ENCODE data around the gene DTD1.

Gene DTD1

DNA sequence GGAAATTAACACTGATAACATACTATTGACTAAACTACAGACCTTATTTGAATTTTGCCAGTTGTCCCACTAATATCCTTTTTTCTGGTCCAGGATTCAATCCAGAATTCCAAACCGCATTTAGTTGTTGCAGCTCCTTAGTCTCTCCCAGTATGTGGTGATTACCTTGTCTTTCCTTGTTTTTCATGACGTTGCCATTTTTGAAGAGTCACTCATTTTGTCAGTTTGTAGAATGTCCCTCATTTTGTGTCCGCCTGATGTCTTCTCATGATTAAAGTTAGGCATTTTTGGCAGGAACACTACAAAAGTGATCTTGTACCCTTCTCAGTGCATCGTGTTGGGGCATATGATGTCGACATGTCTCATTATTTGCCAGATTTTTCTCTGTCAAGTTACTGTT lies 33.1 kb downstream of the DTD1 start:
- H3K4me1 ChIP-seq (ENCODE audit: control insufficient read depth in 1 of 2, insufficient read depth in 2 of 2, low read length in 2 of 2), result peaks cover 0 to 1% of the 10 kb centered on the region in 2 donors
- H3K4me3 ChIP-seq (ENCODE audit: low read depth in 1 of 2, low read length in 2 of 2), result no peak overlapping the region
- no peaks in the 10 kb centered on the region for H3K9me3 ChIP-seq (ENCODE audit: control insufficient read depth in 1 of 2, low read length in 2 of 2)
- no peak overlapping the region for H3K27ac ChIP-seq (ENCODE audit: low read length)
- H3K36me3 ChIP-seq (ENCODE audit: control insufficient read depth in 1 of 2, insufficient read depth in 2 of 2, low read length in 2 of 2), result no peaks in the 10 kb centered on the region
- no peaks in the 10 kb centered on the region for H3K27me3 ChIP-seq (ENCODE audit: low read depth, low read length)

DNA sequence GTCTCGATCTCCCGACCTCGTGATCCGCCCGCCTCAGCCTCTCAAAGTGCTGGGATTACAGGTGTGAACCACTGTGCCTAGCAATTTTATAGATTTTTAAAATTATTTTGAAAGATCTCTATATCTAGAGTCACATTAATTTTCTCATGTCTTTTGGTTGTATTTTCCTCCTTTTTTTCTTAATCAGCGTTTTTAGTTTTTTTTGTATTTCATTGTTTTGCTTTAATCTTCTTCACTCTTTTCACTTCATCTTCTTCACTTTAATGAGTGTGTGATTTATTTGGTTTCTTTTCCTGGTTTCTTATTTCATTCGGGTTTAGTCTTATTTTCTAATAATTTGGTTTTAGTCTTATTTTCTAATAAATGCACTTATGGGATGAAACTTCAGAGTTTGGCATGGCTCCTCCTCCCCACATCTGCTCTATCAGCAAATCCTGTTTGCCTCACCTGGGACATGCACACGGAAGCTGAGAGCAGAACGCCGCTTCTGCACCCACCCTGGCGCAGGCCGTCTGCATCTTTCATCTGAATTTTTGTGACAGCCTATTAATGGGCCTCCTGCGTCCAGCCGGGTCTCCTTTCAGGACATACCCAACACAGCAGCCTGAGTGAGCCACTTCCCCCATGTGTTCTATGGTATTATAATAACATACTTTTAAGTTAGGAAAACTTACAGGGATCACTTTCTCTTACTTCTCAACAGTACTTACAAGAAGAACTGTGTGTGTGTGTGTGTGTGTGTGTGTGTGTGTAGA lies 35.5 kb downstream of the DTD1 start:
- H3K4me1 ChIP-seq (ENCODE audit: control insufficient read depth in 1 of 2, insufficient read depth in 2 of 2, low read length in 2 of 2), result peaks cover 0 to 4% of the 10 kb centered on the region in 2 donors
- no peaks in the 10 kb centered on the region for H3K9me3 ChIP-seq (ENCODE audit: control insufficient read depth in 1 of 2, low read length in 2 of 2)

DNA sequence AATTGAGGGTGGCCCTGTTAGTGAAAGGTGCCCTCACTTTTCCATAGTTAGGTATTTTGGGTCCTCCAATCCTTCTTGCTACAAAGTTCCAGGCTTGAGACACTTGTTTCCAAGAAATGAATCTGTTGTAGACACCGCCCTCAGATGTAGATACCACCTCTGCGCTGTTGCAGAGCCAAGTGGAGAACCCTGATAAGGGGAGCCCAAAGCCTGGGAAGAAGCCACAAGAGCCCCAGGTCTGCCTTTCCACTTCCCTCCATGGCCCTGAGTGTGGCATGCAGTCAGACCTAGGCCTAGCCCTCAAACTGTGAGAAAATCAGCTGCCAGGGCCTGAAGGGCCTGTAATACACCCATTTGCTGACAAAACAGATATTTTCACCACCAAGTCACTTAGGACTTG lies 37.1 kb downstream of the DTD1 start:
- H3K9me3 ChIP-seq (ENCODE audit: control insufficient read depth in 1 of 2, low read length in 2 of 2), result no peaks in the 10 kb centered on the region
- H3K4me3 ChIP-seq (ENCODE audit: low read depth in 1 of 2, low read length in 2 of 2), result no peak overlapping the region
- H3K36me3 ChIP-seq (ENCODE audit: control insufficient read depth in 1 of 2, insufficient read depth in 2 of 2, low read length in 2 of 2), result no peaks in the 10 kb centered on the region
- H3K27me3 ChIP-seq (ENCODE audit: low read depth, low read length), result no peaks in the 10 kb centered on the region
- H3K4me1 ChIP-seq (ENCODE audit: control insufficient read depth in 1 of 2, insufficient read depth in 2 of 2, low read length in 2 of 2), result peaks cover 0 to 4% of the 10 kb centered on the region in 2 donors
- H3K27ac ChIP-seq (ENCODE audit: low read length), result no peak overlapping the region

More for the DNA sequence above, 35.5 kb downstream of the DTD1 start:
- H3K27me3 ChIP-seq (ENCODE audit: low read depth, low read length), result no peaks in the 10 kb centered on the region
- no peak overlapping the region for H3K4me3 ChIP-seq (ENCODE audit: low read depth in 1 of 2, low read length in 2 of 2)
- H3K36me3 ChIP-seq (ENCODE audit: control insufficient read depth in 1 of 2, insufficient read depth in 2 of 2, low read length in 2 of 2), result no peaks in the 10 kb centered on the region
- no peak overlapping the region for H3K27ac ChIP-seq (ENCODE audit: low read length)

DNA sequence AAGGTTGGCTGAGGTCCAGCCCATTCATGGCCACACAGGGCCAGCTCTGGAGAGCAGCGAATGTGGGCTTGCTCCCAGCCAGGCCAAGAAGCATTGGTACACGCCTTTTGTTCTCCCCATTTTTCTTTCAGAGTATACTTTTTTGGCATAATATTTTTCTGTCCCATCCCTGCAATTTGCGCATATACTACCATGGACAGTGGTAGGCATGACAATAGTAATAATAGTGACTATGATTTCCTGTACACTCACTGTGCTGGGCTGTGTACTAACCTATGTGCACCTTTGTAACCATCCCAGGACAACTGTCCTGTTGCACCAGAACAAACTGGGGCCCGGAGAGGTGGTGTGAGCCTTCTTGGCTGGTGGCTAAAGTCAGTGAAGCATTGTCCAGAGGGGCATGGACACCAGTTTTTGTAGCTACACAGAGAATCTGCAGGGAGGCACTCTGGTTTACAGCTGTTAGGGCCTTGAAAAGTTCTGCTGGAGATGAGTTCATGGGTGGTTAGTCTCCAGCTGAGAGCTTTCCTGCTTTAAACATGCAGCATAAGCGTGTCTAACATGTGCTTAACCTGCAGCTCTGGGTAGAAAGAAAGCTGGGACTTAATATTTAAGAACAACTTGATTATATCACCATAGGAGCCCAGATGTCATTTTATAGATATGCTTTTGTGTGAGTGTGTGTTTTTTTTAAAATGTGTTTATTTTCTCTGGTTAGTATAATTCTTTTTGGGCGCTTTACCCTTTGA lies 38.2 kb downstream of the DTD1 start:
- H3K27ac ChIP-seq (ENCODE audit: low read length), result no peak overlapping the region
- H3K4me1 ChIP-seq (ENCODE audit: control insufficient read depth in 1 of 2, insufficient read depth in 2 of 2, low read length in 2 of 2), result peaks cover 0 to 4% of the 10 kb centered on the region in 2 donors

DNA sequence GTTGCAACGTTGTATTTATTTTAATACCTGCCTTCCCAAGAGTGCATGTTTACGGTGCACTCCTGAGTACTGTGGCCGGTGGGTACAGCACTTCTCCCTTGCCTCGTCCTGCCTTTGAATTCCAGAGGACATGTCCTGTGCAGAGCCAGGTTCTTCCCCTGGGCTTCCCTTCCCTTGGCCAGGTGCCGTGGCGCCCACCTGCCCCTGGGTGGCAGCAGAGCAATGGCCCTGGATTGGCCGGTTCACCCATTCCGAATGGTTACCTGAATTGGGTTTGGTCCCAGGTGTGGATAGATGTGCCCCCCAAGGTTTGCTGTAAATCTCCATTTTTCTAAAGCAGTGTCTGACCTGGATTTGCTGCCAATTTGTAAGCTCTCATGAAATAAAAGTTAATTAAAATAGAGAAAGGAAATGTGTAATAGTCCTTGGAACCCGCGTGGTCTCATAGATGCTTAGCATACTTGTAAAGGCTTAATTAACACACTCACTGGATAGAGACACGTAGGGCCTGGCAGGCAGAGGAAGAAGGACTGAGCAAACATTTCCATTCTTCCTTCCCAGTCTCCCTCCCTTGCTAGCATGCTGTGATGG lies 40.6 kb downstream of the DTD1 start:
- Histone ChIP-seq H3K9me3 (ENCODE audit: control insufficient read depth in 1 of 2, low read length in 2 of 2) (no peaks in the 10 kb centered on the region), H3K27me3 (ENCODE audit: low read depth, low read length) (no peaks in the 10 kb centered on the region), H3K36me3 (ENCODE audit: control insufficient read depth in 1 of 2, insufficient read depth in 2 of 2, low read length in 2 of 2) (no peaks in the 10 kb centered on the region), H3K27ac (ENCODE audit: low read length) (no peak overlapping the region), H3K4me3 (ENCODE audit: low read depth in 1 of 2, low read length in 2 of 2) (no peak overlapping the region), H3K4me1 (ENCODE audit: control insufficient read depth in 1 of 2, insufficient read depth in 2 of 2, low read length in 2 of 2) (peaks cover 0 to 7% of the 10 kb centered on the region in 2 donors)

More for the DNA sequence above, 38.2 kb downstream of the DTD1 start:
- H3K27me3 ChIP-seq (ENCODE audit: low read depth, low read length), result no peaks in the 10 kb centered on the region
- no peaks in the 10 kb centered on the region for H3K36me3 ChIP-seq (ENCODE audit: control insufficient read depth in 1 of 2, insufficient read depth in 2 of 2, low read length in 2 of 2)
- H3K4me3 ChIP-seq (ENCODE audit: low read depth in 1 of 2, low read length in 2 of 2), result no peak overlapping the region
- H3K9me3 ChIP-seq (ENCODE audit: control insufficient read depth in 1 of 2, low read length in 2 of 2), result no peaks in the 10 kb centered on the region

DNA sequence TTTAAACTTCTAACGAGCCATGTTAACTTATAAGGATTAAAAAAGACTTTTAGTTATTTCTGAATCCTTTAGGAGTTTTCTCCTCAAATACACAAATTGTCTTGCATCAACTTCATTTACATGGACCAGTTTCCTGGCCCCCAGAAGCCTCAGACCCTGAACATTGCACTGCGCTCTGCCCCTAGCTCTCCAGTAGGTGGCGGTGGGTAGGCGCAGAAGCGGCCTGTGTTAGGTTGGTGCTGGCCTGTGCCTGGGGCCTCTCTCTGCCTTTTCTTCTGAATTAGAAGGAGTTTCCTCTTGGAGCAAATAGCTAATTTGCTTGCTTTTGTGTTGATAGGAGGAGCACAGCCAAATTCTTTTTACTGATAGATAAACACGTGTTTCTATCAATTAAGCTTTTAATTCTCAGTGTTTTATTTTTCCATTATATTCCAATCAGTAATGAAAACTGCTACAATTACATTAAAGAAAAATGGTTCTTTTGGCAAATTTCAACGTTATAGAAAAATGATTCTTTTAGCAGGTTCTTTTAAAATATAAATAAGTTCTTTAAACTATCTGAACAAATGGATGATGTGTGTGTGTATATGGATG lies 44.4 kb downstream of the DTD1 start:
- no peak overlapping the region for H3K27ac ChIP-seq (ENCODE audit: low read length)
- no peaks in the 10 kb centered on the region for H3K36me3 ChIP-seq (ENCODE audit: control insufficient read depth in 1 of 2, insufficient read depth in 2 of 2, low read length in 2 of 2)
- no peaks in the 10 kb centered on the region for H3K9me3 ChIP-seq (ENCODE audit: control insufficient read depth in 1 of 2, low read length in 2 of 2)
- peaks cover 0 to 7% of the 10 kb centered on the region in 2 donors for H3K4me1 ChIP-seq (ENCODE audit: control insufficient read depth in 1 of 2, insufficient read depth in 2 of 2, low read length in 2 of 2)
- no peaks in the 10 kb centered on the region for H3K27me3 ChIP-seq (ENCODE audit: low read depth, low read length)
- H3K4me3 ChIP-seq (ENCODE audit: low read depth in 1 of 2, low read length in 2 of 2), result no peak overlapping the region

DNA sequence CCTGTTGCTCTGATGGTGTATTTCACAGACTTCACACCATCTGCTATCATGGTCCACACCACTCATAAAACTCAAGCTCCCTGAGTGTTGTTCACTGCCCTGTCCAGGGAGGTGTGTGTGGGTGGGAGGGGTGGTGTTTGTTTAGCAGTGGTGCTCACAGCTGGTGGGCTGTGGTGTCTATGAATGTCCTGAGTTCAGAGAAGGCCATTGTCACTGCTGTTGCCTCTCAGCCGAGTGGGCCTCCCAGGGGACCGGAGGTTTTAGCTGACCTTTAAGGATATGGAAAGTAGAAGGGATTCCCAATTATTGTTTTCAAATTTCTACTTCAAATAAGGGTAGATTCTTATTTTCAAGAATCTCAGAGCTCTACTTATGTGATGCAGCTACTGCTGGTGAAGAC lies 45.6 kb downstream of the DTD1 start:
- no peaks in the 10 kb centered on the region for H3K36me3 ChIP-seq (ENCODE audit: control insufficient read depth in 1 of 2, insufficient read depth in 2 of 2, low read length in 2 of 2)
- no peaks in the 10 kb centered on the region for H3K9me3 ChIP-seq (ENCODE audit: control insufficient read depth in 1 of 2, low read length in 2 of 2)
- H3K27ac ChIP-seq (ENCODE audit: low read length), result no peak overlapping the region
- H3K4me1 ChIP-seq (ENCODE audit: control insufficient read depth in 1 of 2, insufficient read depth in 2 of 2, low read length in 2 of 2), result peaks cover 0 to 7% of the 10 kb centered on the region in 2 donors
- no peak overlapping the region for H3K4me3 ChIP-seq (ENCODE audit: low read depth in 1 of 2, low read length in 2 of 2)
- no peaks in the 10 kb centered on the region for H3K27me3 ChIP-seq (ENCODE audit: low read depth, low read length)

DNA sequence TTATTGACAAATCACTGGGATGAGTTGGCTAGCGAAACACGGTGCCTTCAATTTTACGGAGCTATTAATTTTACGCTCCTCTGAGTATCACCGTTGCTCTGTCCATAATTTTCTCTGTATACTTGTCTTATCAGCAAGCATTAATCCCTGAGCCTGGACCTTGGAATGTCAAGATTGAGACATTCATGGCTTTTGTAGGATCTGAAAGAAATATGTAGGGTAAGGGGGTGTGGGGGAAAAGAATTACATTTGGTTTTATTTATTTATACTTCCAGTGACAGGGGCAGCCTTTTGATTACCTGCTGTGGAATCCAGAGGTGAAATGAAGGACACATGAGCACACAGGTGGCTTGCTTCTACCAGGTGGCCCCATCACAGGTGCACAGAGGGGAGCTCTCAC lies 46.6 kb downstream of the DTD1 start:
- Histone ChIP-seq H3K36me3 (ENCODE audit: control insufficient read depth in 1 of 2, insufficient read depth in 2 of 2, low read length in 2 of 2) (no peaks in the 10 kb centered on the region), H3K4me1 (ENCODE audit: control insufficient read depth in 1 of 2, insufficient read depth in 2 of 2, low read length in 2 of 2) (peaks cover 0 to 7% of the 10 kb centered on the region in 2 donors), H3K27ac (ENCODE audit: low read length) (no peak overlapping the region), H3K27me3 (ENCODE audit: low read depth, low read length) (no peaks in the 10 kb centered on the region), H3K9me3 (ENCODE audit: control insufficient read depth in 1 of 2, low read length in 2 of 2) (no peaks in the 10 kb centered on the region), H3K4me3 (ENCODE audit: low read depth in 1 of 2, low read length in 2 of 2) (no peak overlapping the region)

DNA sequence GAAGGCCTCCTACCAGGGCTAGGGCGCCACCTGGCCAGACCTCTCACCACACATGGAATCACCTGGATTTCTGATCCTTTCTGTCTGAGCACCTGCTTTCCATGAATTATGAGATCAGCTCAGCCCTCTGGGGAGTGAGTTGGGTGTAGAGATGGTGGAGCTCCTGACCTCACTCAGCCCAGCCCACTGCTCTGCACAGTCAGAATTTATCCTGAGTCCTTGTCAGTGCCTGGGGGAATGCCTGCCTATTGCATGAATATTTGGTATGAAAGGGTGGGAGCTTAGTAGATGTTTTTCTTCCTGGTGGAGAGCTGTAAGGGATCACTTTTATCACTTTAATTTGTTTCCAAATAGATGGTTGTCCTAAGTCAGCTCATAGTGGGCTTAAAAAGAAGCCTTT lies 47.5 kb downstream of the DTD1 start:
- no peak overlapping the region for H3K27ac ChIP-seq (ENCODE audit: low read length)
- no peaks in the 10 kb centered on the region for H3K9me3 ChIP-seq (ENCODE audit: control insufficient read depth in 1 of 2, low read length in 2 of 2)
- H3K4me3 ChIP-seq (ENCODE audit: low read depth in 1 of 2, low read length in 2 of 2), result no peak overlapping the region
- H3K4me1 ChIP-seq (ENCODE audit: control insufficient read depth in 1 of 2, insufficient read depth in 2 of 2, low read length in 2 of 2), result peaks cover 0 to 7% of the 10 kb centered on the region in 2 donors
- no peaks in the 10 kb centered on the region for H3K36me3 ChIP-seq (ENCODE audit: control insufficient read depth in 1 of 2, insufficient read depth in 2 of 2, low read length in 2 of 2)
- H3K27me3 ChIP-seq (ENCODE audit: low read depth, low read length), result no peaks in the 10 kb centered on the region

DNA sequence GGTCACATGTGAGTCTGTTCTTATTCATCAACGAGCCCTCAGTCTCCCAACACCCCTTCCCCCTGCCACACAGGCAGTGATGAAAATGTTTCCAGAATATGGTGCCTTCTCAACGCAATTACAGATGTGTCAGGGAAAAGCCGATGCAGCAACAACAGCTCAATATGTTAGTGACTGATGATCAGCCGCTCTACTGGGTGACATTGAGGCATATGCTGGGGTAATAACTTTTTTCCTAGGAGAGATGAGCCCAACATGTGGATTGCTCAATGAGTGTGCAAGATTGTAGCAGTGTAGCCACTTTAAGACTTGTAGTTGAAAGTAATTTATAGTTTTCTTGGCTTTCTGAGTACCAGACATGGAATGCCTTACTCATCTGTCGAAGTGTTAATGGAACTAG lies 49.4 kb downstream of the DTD1 start:
- Histone ChIP-seq H3K9me3 (ENCODE audit: control insufficient read depth in 1 of 2, low read length in 2 of 2) (no peaks in the 10 kb centered on the region), H3K4me1 (ENCODE audit: control insufficient read depth in 1 of 2, insufficient read depth in 2 of 2, low read length in 2 of 2) (peaks cover 0 to 7% of the 10 kb centered on the region in 2 donors), H3K36me3 (ENCODE audit: control insufficient read depth in 1 of 2, insufficient read depth in 2 of 2, low read length in 2 of 2) (no peaks in the 10 kb centered on the region), H3K4me3 (ENCODE audit: low read depth in 1 of 2, low read length in 2 of 2) (no peak overlapping the region), H3K27ac (ENCODE audit: low read length) (no peak overlapping the region), H3K27me3 (ENCODE audit: low read depth, low read length) (no peaks in the 10 kb centered on the region)

DNA sequence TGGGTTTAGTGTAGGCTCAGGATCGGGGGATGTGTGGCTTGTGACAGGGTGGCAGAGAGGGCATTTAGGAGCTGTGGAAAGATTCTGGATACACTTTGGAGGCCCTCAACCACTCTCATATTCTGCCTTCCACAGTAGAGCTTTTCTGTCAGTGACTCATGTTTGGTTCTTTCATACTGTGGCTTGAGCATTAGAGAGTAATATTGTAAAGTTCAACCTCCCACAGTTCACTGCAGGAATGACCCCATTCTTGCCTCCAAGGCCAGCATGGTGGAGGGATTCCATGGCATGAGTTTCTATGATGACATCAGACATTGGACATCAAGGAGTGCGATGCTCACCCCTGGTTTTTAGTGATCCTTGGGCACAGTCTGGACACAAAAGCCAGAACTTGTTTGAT lies 50.9 kb downstream of the DTD1 start:
- H3K36me3 ChIP-seq (ENCODE audit: control insufficient read depth in 1 of 2, insufficient read depth in 2 of 2, low read length in 2 of 2), result no peaks in the 10 kb centered on the region
- no peak overlapping the region for H3K4me3 ChIP-seq (ENCODE audit: low read depth in 1 of 2, low read length in 2 of 2)
- H3K27me3 ChIP-seq (ENCODE audit: low read depth, low read length), result no peaks in the 10 kb centered on the region
- H3K9me3 ChIP-seq (ENCODE audit: control insufficient read depth in 1 of 2, low read length in 2 of 2), result no peaks in the 10 kb centered on the region
- no peak overlapping the region for H3K27ac ChIP-seq (ENCODE audit: low read length)
- H3K4me1 ChIP-seq (ENCODE audit: control insufficient read depth in 1 of 2, insufficient read depth in 2 of 2, low read length in 2 of 2), result peaks cover 0 to 1% of the 10 kb centered on the region in 2 donors
